GM21529 (cell line): ENCODE measurements around the gene CACNA2D3.

ENCODE experiments used
- ATAC-seq: cut with Tn5 transposase; IDR thresholded peaks from one replicate; pipeline ENCODE4 v1.9.1; 2021; ENCODE audit not compliant: unreplicated experiment

The CACNA2D3 gene

GRCh38 chr3:54361746-54362283 is 239.5 kb downstream of the CACNA2D3 start:
- no peak for ATAC-seq

GRCh38 chr3:54366007-54366750 is 243.8 kb downstream of the CACNA2D3 start:
- no peak for ATAC-seq

- ATAC-seq: no peak
These were observed 244.5 kb downstream of the CACNA2D3 start for GRCh38 chr3:54366839-54367238.

- ATAC-seq: no peak
These were observed 249.9 kb downstream of the CACNA2D3 start for GRCh38 chr3:54372232-54372631.

- no peak for ATAC-seq
These were observed 252.0 kb downstream of the CACNA2D3 start for GRCh38 chr3:54374214-54374852.

GRCh38 chr3:54376142-54376807 is 253.9 kb downstream of the CACNA2D3 start:
- ATAC-seq: no peak

GRCh38 chr3:54376939-54377578 is 254.7 kb downstream of the CACNA2D3 start:
- no peak for ATAC-seq

- no peak for ATAC-seq
These were observed 255.8 kb downstream of the CACNA2D3 start for GRCh38 chr3:54378184-54378583.

GRCh38 chr3:54384279-54384678 is 261.9 kb downstream of the CACNA2D3 start:
- ATAC-seq: no peak

GRCh38 chr3:54390582-54390981 is 268.2 kb downstream of the CACNA2D3 start:
- ATAC-seq: no peak

- no peak for ATAC-seq
These were observed 270.8 kb downstream of the CACNA2D3 start for GRCh38 chr3:54393150-54393549.

GRCh38 chr3:54408328-54408727 is 286.0 kb downstream of the CACNA2D3 start:
- ATAC-seq: no peak

GRCh38 chr3:54421943-54422342 is 299.6 kb downstream of the CACNA2D3 start:
- ATAC-seq: no peak

GRCh38 chr3:54424292-54424691 is 301.9 kb downstream of the CACNA2D3 start:
- ATAC-seq: no peak

GRCh38 chr3:54426381-54426780 is 304.0 kb downstream of the CACNA2D3 start:
- ATAC-seq: no peak

GRCh38 chr3:54427501-54427900 is 305.1 kb downstream of the CACNA2D3 start:
- no peak for ATAC-seq

- peak; percentile 59 for ATAC-seq
These were observed 305.9 kb downstream of the CACNA2D3 start for GRCh38 chr3:54427941-54428871.

GRCh38 chr3:54432975-54433374 is 310.6 kb downstream of the CACNA2D3 start:
- no peak for ATAC-seq

- ATAC-seq: no peak
These were observed 311.5 kb downstream of the CACNA2D3 start for GRCh38 chr3:54433846-54434245.

GRCh38 chr3:54434756-54435155 is 312.4 kb downstream of the CACNA2D3 start:
- no peak for ATAC-seq
